Measurements from ENCODE around the gene CYB561D2.
"Not testable (repeated sequence)": the region's sequence is repeated elsewhere in the genome, so short reads cannot be mapped to it uniquely, and the experiment has no call there.

CYB561D2 gene, protein sequence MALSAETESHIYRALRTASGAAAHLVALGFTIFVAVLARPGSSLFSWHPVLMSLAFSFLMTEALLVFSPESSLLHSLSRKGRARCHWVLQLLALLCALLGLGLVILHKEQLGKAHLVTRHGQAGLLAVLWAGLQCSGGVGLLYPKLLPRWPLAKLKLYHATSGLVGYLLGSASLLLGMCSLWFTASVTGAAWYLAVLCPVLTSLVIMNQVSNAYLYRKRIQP

DNA sequence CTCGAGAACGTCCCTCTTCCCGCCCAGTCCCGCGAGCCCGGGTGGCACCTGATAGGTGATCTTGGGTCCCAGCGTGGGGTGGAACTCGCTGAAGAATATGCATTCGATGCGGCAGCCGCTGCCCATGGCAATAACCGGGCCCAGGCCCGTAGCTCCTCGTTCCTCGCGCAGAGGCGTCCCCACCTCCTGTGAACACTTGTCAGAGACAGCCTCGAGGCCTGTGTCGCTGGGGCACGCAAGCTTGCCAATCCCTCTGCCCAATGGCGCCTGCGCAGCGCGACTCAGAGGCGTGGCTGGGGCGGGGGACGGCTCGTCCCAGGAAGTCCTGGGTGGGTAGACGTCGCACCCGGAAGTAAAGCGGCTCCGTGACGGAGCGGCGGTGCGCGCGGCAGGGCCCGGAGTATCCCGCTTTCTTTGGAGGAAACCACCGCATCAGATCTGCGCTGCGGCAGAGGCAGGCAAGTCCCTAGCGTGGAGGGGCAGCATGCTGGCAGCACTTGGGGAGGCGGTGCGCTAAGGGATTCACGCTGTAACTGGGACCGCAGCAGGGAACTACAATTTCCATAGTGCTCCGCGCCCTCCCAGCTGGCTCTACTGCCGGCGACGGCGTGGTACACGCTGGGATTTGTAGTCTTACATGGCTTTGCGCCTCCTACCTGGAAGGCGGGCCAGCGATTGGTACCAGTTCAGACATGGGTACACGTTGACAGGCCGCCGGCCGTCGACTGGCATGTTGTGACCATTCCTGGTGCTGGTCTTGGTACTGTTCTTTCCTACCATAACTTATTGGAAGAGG is at the start of gene CYB561D2, which contains the start of gene NPRL2:
TSS of gene CYB561D2 (plus strand) at position 336 of the 796 bp plus-strand sequence. CDS start 572 bp downstream, outside the sequence.
TSS of gene NPRL2 (minus strand) at position 249 of the 796 bp plus-strand sequence. CDS start at position 126, 123 bp downstream.
- intact Hi-C loops (cut with DNase I) = loop anchor here (1.0 kb wide), 1 partner anchor 9 kb away; the partner anchor contains the start of gene TMEM115
- peak; percentile 97 to 100 (median 99) for DNase-seq

DNA sequence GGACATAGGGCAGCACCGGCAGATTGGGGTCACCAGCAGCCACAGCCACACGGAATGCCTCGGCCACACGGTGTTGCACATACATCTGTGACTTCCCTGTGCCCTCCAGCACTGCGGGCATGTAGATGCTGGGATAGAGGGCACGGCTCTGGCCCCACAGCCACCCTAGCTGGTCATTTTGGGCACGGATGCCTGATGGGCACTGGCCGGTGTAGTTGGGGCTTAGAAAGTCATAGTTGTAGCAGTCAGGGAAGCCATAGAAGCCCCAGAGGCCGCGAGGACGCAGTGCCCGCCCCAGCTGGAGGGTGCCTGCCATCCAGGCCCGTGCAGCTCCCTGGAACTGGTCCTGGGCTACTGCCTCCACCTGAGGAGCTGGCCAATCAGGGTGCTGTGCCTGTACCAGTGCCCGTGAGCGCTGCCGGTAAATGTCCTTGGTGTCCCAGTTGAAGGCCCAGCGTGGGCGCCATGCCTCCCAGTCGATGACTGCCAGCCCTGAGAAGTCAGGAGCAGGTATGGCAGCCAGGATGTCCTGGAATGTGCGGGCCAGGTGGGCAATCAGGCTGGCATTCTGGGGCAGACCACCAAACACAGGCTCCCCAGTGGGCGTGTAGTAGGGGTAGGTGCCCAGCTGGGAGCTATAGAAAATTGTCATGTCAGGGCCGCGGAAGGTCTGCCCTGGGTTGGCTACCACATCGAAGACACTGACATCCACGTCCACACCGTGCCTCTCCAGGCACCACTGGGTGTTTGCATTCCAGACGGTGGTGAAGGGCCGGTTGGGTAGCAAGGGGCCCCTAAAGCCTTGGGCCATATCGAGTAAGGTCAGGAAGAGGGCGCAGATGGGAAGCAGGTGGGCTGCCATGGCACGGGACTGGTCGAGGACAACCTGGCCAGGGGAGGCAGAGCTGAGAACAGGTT is 48.3 kb upstream of the CYB561D2 start:
- no peak for DNase-seq
- intact Hi-C loops (cut with DNase I) = no loop called here

GRCh38 chr3:50303013-50303815 is 47.4 kb upstream of the CYB561D2 start, which contains the start of gene HYAL1:
Gene HYAL1, minus strand, starts transcription at chr3:50303574. Its CDS starts 618 bp downstream, at chr3:50302956.
- DNase-seq = no peak
- intact Hi-C loops (cut with DNase I) = no loop called here

DNA sequence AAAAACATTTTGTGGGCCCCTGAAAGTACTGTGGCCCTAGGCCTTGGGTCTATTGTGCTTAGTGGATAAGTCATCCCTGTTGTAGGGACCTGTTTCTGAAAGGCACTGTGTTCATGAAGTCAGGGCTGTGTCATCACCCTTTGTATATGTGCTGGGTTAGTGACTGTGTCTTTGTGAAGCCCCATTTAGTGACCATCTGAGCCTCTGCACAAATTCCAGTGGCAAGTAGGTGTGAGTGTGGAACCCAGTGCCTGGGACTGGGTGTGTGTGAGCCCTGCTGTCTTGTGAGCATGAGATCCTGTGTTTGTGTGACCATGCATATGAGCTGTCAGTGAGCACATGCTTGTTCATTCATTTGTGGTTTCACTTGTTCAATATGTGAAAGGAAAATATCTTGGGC is 46.1 kb upstream of the CYB561D2 start:
- intact Hi-C loops (cut with DNase I) = no loop called here
- no peak for DNase-seq

GRCh38 chr3:50312041-50312440 is 38.6 kb upstream of the CYB561D2 start:
- DNase-seq; intact Hi-C loops (cut with DNase I): not testable (repeated sequence)

- intact Hi-C loops (cut with DNase I) = no loop called here
- no peak for DNase-seq
Measured at GRCh38 chr3:50314342-50314741, 36.3 kb upstream of the CYB561D2 start.

- intact Hi-C loops (cut with DNase I) = no loop called here
- no peak for DNase-seq
Measured at GRCh38 chr3:50314816-50315215, 35.8 kb upstream of the CYB561D2 start.

DNA sequence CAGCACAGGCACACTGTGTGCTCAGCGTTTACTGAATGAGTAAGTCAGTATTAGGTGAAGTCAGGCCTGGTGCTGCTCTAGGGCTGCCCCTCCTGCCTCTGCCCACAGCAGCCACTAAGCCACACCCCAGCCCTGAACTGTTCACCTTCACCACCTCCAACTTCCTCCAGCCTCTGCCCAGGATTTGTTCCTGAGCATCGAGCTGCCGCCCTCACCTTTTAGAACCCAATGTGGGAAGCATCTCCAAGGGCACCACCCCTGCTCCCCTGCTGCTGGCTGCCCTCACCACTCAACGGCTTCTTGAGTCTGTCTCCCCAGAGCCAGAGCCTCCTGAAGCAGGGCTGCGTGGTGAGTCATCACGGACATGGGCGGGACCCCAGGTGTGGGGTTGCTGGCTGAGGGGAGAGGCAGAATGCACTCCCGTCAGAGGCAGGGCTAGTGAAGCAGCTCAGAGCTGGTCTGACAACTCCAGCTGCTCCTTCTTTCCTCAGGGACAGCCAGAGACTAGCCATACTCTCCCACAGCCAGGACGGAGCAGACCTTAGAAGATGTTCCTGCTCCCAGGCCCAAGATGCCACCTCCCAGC is 33.9 kb upstream of the CYB561D2 start:
- DNase-seq = peak in 38 of 42 donors; percentile 46 to 94 (median 74)
- intact Hi-C loops (cut with DNase I) = no loop called here

DNA sequence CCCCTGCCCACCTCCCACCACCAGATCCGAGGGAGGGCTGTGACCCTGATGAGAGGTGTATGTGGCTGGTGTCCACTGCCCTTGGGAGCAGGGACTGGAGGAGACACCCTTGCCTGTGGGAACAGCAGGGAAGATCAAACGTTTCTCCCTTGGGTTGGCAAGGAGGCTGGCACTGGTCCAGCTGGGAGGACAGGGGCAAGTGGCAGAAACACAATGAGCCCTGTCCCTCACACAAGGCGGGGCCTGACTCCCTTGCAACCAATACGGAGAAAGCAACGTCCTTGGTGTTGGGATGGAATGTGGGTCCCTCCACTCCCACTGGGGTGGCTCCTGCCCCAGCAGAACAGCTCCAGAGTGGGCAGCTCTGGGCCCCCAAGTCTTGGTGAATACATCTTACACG is 33.4 kb upstream of the CYB561D2 start:
- no peak for DNase-seq
- intact Hi-C loops (cut with DNase I) = no loop called here

DNA sequence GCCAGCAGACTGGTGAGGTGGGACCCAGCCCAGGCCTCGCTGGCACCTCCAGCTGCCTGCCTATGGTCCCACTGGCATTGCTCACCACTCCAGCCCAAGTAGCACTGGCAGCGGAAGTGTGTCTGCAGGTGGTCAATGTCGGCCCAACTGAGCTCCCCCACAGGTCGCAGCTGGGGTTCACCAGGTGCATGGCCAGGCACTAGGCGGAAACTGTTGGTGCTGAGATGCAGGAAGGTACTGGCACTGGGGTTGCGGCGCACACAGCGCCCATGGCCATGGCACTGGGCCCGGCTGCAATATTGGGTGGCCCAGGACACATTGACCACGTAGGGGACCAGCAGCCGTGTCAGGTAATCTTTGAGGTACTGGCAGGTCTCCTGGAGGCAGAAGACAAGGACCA is 32.5 kb upstream of the CYB561D2 start:
- DNase-seq = no peak
- intact Hi-C loops (cut with DNase I) = no loop called here

DNA sequence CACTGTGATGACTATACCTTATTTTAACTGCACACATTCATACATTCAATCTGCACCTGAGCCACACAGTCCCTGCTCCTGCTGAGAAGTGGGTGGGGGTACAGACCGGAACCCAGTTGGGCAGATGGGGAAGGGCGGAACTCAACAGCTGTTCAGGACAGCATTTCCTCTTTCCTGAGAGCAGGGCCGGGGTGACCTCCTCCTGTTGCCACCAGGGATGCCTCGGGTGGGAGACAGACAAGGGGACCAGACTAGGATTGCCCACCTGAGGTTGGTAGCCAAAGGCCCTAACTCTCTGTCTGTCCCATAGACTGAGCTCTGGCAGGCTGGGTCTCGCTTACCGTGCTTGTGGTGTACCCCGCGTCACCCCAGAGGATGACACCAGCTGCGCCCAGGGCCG is 32.0 kb upstream of the CYB561D2 start:
- intact Hi-C loops (cut with DNase I) = no loop called here
- DNase-seq = no peak

DNA sequence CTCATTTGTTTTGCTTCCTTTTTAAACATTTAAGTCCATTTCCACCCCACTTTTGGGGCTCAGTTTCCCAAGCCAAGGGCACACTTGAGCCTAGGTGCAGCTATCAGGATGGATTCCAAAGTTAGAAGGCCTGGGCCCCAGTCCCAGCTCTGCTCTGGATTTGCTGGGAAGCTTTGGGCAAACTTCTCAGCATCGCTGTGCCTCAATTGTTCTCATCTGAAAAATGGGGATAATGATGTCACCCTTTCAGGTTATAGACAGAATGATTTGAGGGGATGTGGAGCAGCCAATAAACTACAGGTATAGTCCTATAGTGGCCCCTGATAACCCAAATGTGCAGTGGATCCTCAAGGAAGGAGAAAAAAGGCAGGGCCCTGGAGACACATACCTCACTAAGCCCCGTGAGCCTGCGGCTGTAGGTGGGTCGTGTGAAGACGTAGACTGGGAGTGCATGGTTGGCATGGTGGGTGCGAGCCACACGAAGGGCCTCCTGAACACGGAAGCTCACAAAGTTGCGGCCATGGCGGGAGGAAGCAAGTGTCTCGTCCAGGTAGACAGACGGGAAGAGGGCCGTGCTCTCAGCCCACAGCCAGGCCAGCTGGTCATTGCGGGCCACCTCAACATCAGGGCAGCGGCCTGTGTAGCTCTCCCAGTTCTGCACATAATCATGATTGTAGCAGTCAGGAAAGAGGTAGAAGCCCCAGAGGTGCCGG is 31.3 kb upstream of the CYB561D2 start:
- intact Hi-C loops (cut with DNase I) = no loop called here
- DNase-seq = no peak

- intact Hi-C loops (cut with DNase I) = loop anchor here (10.0 kb wide), 2 partner anchors 45 to 95 kb away; partner anchors contain the start of gene LSMEM2
Measured at GRCh38 chr3:50319894-50320625, 30.6 kb upstream of the CYB561D2 start.

DNA sequence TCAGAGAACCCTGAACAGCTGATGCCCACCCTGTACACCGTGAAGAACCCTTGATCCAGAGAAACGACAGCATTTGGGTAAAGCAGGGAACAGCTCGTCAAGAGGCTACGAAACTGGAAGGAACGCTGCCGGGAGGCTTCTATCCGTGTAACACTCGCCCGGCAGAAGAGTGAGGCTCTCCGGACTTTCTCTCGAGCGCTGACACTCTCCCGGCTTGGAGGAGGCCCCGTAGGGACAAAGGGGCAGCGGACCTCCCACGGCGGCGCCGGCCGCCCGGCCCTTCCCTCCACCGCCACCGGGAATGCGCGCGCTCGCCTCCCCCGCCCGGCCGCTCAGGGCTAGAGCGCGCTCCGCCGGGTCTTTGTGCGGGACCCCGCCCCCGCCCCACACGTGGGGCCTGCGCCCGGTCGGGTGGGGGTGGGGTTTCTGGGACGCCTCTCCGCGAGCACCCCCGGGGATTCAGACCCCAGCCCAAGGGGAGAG is 29.8 kb upstream of the CYB561D2 start:
- peak in 41 of 42 donors; percentile 66 to 93 (median 85) for DNase-seq
- intact Hi-C loops (cut with DNase I) = loop anchor here (10.0 kb wide), 2 partner anchors 46 to 96 kb away; partner anchors contain the start of gene LSMEM2

More at GRCh38 chr3:50319894-50320625, 30.6 kb upstream of the CYB561D2 start:
- no peak for DNase-seq

DNA sequence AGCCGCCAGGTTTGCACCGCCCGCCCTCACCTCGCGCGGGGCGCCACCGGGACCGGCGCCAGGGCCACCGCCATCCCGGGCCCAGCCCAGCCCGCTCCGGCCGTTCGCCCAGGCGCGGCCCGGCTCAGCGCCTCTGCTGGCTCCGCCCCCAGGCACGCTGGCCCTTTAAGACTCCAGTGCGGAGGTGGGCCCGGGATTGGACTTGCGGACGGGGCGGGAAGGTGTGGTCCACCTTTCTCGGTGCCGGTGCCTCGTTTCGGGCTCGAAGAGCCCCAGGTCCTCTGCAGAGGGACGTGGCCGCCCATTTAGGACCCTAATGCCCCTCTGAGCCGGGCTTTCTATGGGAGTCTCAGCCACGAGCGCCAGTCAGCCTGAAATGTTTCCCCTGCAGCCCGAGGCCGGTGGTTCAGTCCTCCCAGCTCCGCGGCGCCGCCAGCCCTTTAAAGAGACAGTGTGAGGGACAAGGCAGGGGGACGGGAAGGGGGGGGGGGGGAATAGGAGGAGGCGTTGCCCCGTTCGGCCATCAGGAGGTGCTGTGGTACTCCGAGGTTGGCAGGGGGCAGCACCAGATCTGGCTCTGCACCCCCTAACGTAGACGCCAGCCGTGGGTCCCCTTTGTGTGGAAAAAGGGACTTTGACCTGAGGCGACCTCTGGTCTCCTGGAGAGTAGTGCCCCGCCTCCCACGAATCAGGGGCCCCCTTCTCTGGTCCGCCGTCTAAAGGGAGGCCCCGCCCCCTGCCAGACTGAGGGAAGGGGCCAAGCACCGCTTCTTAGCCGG is 29.1 kb upstream of the CYB561D2 start:
- intact Hi-C loops (cut with DNase I) = loop anchor here (10.0 kb wide), 2 partner anchors 47 to 97 kb away; partner anchors contain the start of gene LSMEM2
- peak; percentile 77 to 97 (median 91) for DNase-seq

GRCh38 chr3:50322115-50322385 is 28.6 kb upstream of the CYB561D2 start:
- intact Hi-C loops (cut with DNase I) = loop anchor here (10.0 kb wide), 2 partner anchors 47 to 97 kb away; partner anchors contain the start of gene LSMEM2

More at GRCh38 chr3:50322115-50322385, 28.6 kb upstream of the CYB561D2 start:
- no peak for DNase-seq
